SK-N-SH (cell line): ENCODE measurements around the gene FAM151B. TPM values are rescaled to one million over a fixed set of nuclear protein-coding genes. Genes with fewer than 3 reads are reported as not detected.

Source experiments
- CTCF ChIA-PET: fragments of 300-600, 350-600 bp; formaldehyde crosslinking; extraction: SDS; loops from one replicate; lab custom pipeline; 2021; lab: Yijun Ruan, JAX
- POLR2A ChIA-PET: fragments of 350-600 bp; sonication (Branson Sonifier 250); formaldehyde crosslinking; extraction: SDS; loops from one replicate; lab custom pipeline; 2020; ENCODE audit warnings: antibody characterized with exemption, inconsistent platforms; lab: Yijun Ruan, JAX
- DNase-seq: peaks from one replicate; pipeline ENCODE4 v3.0.0; 2012
- H2AFZ ChIP-seq: fragments of 200-600 bp; sonication (generic); 2 replicates; pipeline ENCODE4 v1.8.1; 2016; ENCODE audit warnings: antibody characterized with exemption, mild to moderate bottlenecking, low read depth
- H3F3A ChIP-seq: fragments of 200-600 bp; sonication (generic); replicated peaks from 2 replicates; pipeline ENCODE3; 2016; ENCODE audit warnings: antibody characterized with exemption, mild to moderate bottlenecking; ENCODE audit not compliant: insufficient read depth
- H3K27ac ChIP-seq, 2 experiments: fragments of 200-500 bp in 1 of 2; fragments of 200-600 bp in 1 of 2; sonication (Bioruptor generic) in 1 of 2; sonication (generic), shearing (Covaris generic) in 1 of 2; 2 replicates each; pipeline versions ENCODE4 v1.5.1 to v1.6.1; 2014 to 2016; ENCODE audit warnings: low read depth in 2 of 2, inconsistent platforms in 1 of 2, low read length in 1 of 2, mild to moderate bottlenecking in 1 of 2, mixed read lengths in 1 of 2
- H3K27me3 ChIP-seq: fragments of 200-600 bp; sonication (generic), shearing (Covaris generic); 2 replicates; pipeline ENCODE4 v1.6.1; 2016; ENCODE audit warnings: mixed run types; ENCODE audit not compliant: insufficient read depth
- H3K36me3 ChIP-seq, 2 experiments: fragments of 200-500 bp in 1 of 2; fragments of 200-600 bp in 1 of 2; sonication (Bioruptor generic) in 1 of 2; sonication (generic) in 1 of 2; replicated peaks in 1 of 2; 2 replicates each; pipeline versions ENCODE3 to v1.5.1; 2014 to 2016; ENCODE audit warnings: low read length in 1 of 2, mild to moderate bottlenecking in 1 of 2; ENCODE audit not compliant: insufficient read depth in 2 of 2, control insufficient read depth in 1 of 2
- H3K4me1 ChIP-seq, 2 experiments: fragments of 200-500 bp in 1 of 2; fragments of 200-600 bp in 1 of 2; sonication (Bioruptor generic) in 1 of 2; sonication (generic), shearing (Covaris generic) in 1 of 2; 2 replicates each; pipeline versions ENCODE4 v1.5.1 to v1.6.1; 2014 to 2016; ENCODE audit warnings: low read depth in 1 of 2, low read length in 1 of 2, mixed run types in 1 of 2; ENCODE audit not compliant: insufficient read depth in 2 of 2, control insufficient read depth in 1 of 2
- H3K4me2 ChIP-seq: fragments of 200-600 bp; sonication (generic), shearing (Covaris generic); 2 replicates; pipeline ENCODE4 v1.6.1; 2017; ENCODE audit warnings: mixed run types
- H3K4me3 ChIP-seq, 2 experiments: fragments of 200-500 bp in 1 of 2; fragments of 200-600 bp in 1 of 2; sonication (Bioruptor generic) in 1 of 2; sonication (generic), shearing (Covaris generic) in 1 of 2; 2 replicates each; pipeline versions ENCODE4 v1.5.1 to v1.8.1; 2014 to 2016; ENCODE audit warnings: low read depth in 2 of 2, inconsistent platforms in 1 of 2, low read length in 1 of 2, mild to moderate bottlenecking in 1 of 2, mixed read lengths in 1 of 2, moderate library complexity in 1 of 2
- H3K79me2 ChIP-seq: fragments of 200-600 bp; sonication (generic); 2 replicates; pipeline ENCODE4 v1.8.1; 2017; ENCODE audit warnings: mild to moderate bottlenecking; ENCODE audit not compliant: insufficient read depth
- H3K9ac ChIP-seq: fragments of 200-600 bp; sonication (generic); 2 replicates; pipeline ENCODE4 v1.6.1; 2017; ENCODE audit warnings: mixed run types
- H3K9me2 ChIP-seq: fragments of 200-600 bp; sonication (generic); 2 replicates; pipeline ENCODE4 v1.6.1; 2017; ENCODE audit warnings: mixed run types
- H3K9me3 ChIP-seq: fragments of 200-600 bp; sonication (generic); 2 replicates; pipeline ENCODE4 v1.6.1; 2017; ENCODE audit warnings: mixed run types, mild to moderate bottlenecking, moderate library complexity
- H4K20me1 ChIP-seq: fragments of 200-600 bp; sonication (generic); 2 replicates; pipeline ENCODE4 v1.6.1; 2017; ENCODE audit warnings: mild to moderate bottlenecking, mixed run types; ENCODE audit not compliant: insufficient read depth
- CHD2 ChIP-seq: fragments of 150-350 bp; IDR thresholded peaks from 2 replicates; pipeline ENCODE4 v1.6.1; 2018; ENCODE audit warnings: low read length; ENCODE audit not compliant: partially characterized antibody
- ELF1 ChIP-seq: IDR thresholded peaks from 2 replicates; pipeline ENCODE4 v1.4.0; 2012
- EP300 ChIP-seq, 2 experiments: IDR thresholded peaks; 2 replicates each; pipeline versions ENCODE4 v1.4.0 to v1.6.1; 2012; ENCODE audit warnings: borderline replicate concordance in 1 of 2, low read depth in 1 of 2, low read length in 1 of 2
- EZH2phosphoT487 ChIP-seq: fragments of 200-600 bp; sonication (generic); IDR thresholded peaks from 2 replicates; pipeline ENCODE4 v1.6.1; 2017; ENCODE audit warnings: low read depth, mixed run types, mild to moderate bottlenecking, antibody characterized with exemption, moderate library complexity, borderline replicate concordance
- FOSL2 ChIP-seq: IDR thresholded peaks from 2 replicates; pipeline ENCODE4 v1.4.0; 2012; ENCODE audit warnings: low read depth, mild to moderate bottlenecking, moderate library complexity, borderline replicate concordance
- FOXJ3 ChIP-seq: sonication (generic); formaldehyde crosslinking; IDR thresholded peaks from 2 replicates; pipeline ENCODE4 v1.5.1; 2020; ENCODE audit warnings: mild to moderate bottlenecking, missing genetic modification reagents
- FOXM1 ChIP-seq: IDR thresholded peaks from 2 replicates; pipeline ENCODE4 v1.4.0; 2012; ENCODE audit warnings: low read depth, mild to moderate bottlenecking
- GABPA ChIP-seq: IDR thresholded peaks from 2 replicates; pipeline ENCODE4 v1.4.0; 2012; ENCODE audit warnings: low read depth, mild to moderate bottlenecking
- GATA2 ChIP-seq: sonication (generic); formaldehyde crosslinking; IDR thresholded peaks from 2 replicates; pipeline ENCODE4 v1.5.0; 2020; ENCODE audit warnings: mild to moderate bottlenecking, missing genetic modification reagents
- IRF3 ChIP-seq: fragments of 150-350 bp; IDR thresholded peaks from 2 replicates; pipeline ENCODE4 v1.6.1; 2016; ENCODE audit warnings: mild to moderate bottlenecking, low read depth, low read length
- JUND ChIP-seq: IDR thresholded peaks from 2 replicates; pipeline ENCODE4 v1.4.0; 2012
- MAX ChIP-seq: IDR thresholded peaks from 2 replicates; pipeline ENCODE4 v1.4.0; 2012; ENCODE audit warnings: low read depth
- MXI1 ChIP-seq: IDR thresholded peaks from 2 replicates; pipeline ENCODE4 v1.6.1; 2012; ENCODE audit warnings: mild to moderate bottlenecking, low read depth, low read length, improper control_type of control experiment
- PBX3 ChIP-seq: IDR thresholded peaks from 2 replicates; pipeline ENCODE4; 2012
- POLR2AphosphoS5 ChIP-seq: IDR thresholded peaks from 2 replicates; pipeline ENCODE4 v1.6.1; 2012; ENCODE audit warnings: low read depth, low read length
- RCOR1 ChIP-seq: fragments of 150-350 bp; IDR thresholded peaks from 2 replicates; pipeline ENCODE4 v1.6.1; 2017; ENCODE audit warnings: antibody characterized with exemption, low read length
- REST ChIP-seq: IDR thresholded peaks from 2 replicates; pipeline ENCODE4 v1.6.1; 2012; ENCODE audit warnings: mild to moderate bottlenecking, low read depth, low read length, moderate library complexity
- RFX5 ChIP-seq: IDR thresholded peaks from 2 replicates; pipeline ENCODE4 v1.6.1; 2012; ENCODE audit warnings: mild to moderate bottlenecking, improper control_type of control experiment, low read length
- RXRA ChIP-seq: IDR thresholded peaks from 2 replicates; pipeline ENCODE4 v1.4.0; 2012; ENCODE audit warnings: low read depth, mild to moderate bottlenecking, borderline replicate concordance
- TEAD4 ChIP-seq: IDR thresholded peaks from 2 replicates; pipeline ENCODE4 v1.4.0; 2012; ENCODE audit warnings: mild to moderate bottlenecking, borderline replicate concordance; ENCODE audit not compliant: insufficient read depth
- ZBTB33 ChIP-seq: IDR thresholded peaks from 2 replicates; pipeline ENCODE4 v1.4.0; 2012; ENCODE audit warnings: low read depth, borderline replicate concordance
- WGBS: methylation state at CpG from one replicate; pipeline ENCODE4 v1.1.6; 2017; ENCODE audit warnings: low lambda C conversion rate; 5-methylcytosine and 5-hydroxymethylcytosine counted together
- polyA plus RNA-seq, 3 experiments: library from polyadenylated mRNA; depleted of rRNA; stranded (reverse); fragments of >200 nt; gene quantifications; 2 replicates each; pipeline ENCODE4 v1.2.3, GENCODE V29; 2012

Gene FAM151B
- polyA plus RNA-seq, 1 of the 3 experiments (the other 2 are of a cell fraction) = 1.2 TPM

GRCh38 chr5:80588858-80589540 lies 101.1 kb downstream of the FAM151B start:
- Histone ChIP-seq H4K20me1 (no peaks in the 10 kb centered on the region), H2AFZ (no peak overlapping the region), H3K9me2 (no peaks in the 10 kb centered on the region), H3F3A (no peaks in the 10 kb centered on the region), H3K4me2 (no peak overlapping the region), H3K36me3 (no peaks in the 10 kb centered on the region), H3K27ac (no peak overlapping the region), H3K79me2 (no peaks in the 10 kb centered on the region), H3K27me3 (no peaks in the 10 kb centered on the region), H3K4me1 (no peaks in the 10 kb centered on the region), H3K9me3 (no peaks in the 10 kb centered on the region), H3K9ac (no peak overlapping the region), H3K4me3 (no peak overlapping the region)
- no peak for DNase-seq
- ChIA-PET POLR2A (no interaction called here), CTCF (no interaction called here)
- WGBS = 76% methylated on average over 8 of the region's 8 CpGs
- TF ChIP-seq EP300 (IDR thresholded peaks at IDR 0.05; ENCODE audit: borderline replicate concordance in 1 of 2, low read depth in 1 of 2, low read length in 1 of 2) = no peak
- no peak for TF ChIP-seq FOXM1
- no peak for TF ChIP-seq GABPA
- no peak for TF ChIP-seq GATA2
- TF ChIP-seq RXRA = no peak
- TF ChIP-seq, all 33 proteins: peak for 0

GRCh38 chr5:80590766-80591165 lies 102.9 kb downstream of the FAM151B start:
- H3K4me2 ChIP-seq = no peak overlapping the region
- H3K79me2 ChIP-seq = no peaks in the 10 kb centered on the region
- no peaks in the 10 kb centered on the region for H3K9me2 ChIP-seq
- H3K36me3 ChIP-seq = no peaks in the 10 kb centered on the region
- no peaks in the 10 kb centered on the region for H3K27me3 ChIP-seq
- H3K27ac ChIP-seq = no peak overlapping the region
- H4K20me1 ChIP-seq = no peaks in the 10 kb centered on the region
- no peaks in the 10 kb centered on the region for H3F3A ChIP-seq
- CTCF ChIA-PET = no interaction called here
- H2AFZ ChIP-seq = no peak overlapping the region
- DNase-seq = no peak
- WGBS = 76% methylated on average over 4 of the region's 5 CpGs
- no peaks in the 10 kb centered on the region for H3K4me1 ChIP-seq
- H3K9me3 ChIP-seq = no peaks in the 10 kb centered on the region
- POLR2A ChIA-PET = no interaction called here
- no peak overlapping the region for H3K9ac ChIP-seq
- H3K4me3 ChIP-seq = no peak overlapping the region
- no peak for TF ChIP-seq MXI1
- TF ChIP-seq FOXJ3 (CRISPR knock-in tag) = no peak
- no peak for TF ChIP-seq MAX
- no peak for TF ChIP-seq POLR2AphosphoS5
- TF ChIP-seq IRF3 = no peak
- no peak for TF ChIP-seq ZBTB33
- no peak for TF ChIP-seq PBX3
- TF ChIP-seq TEAD4 = no peak
- TF ChIP-seq EZH2phosphoT487 = no peak
- no peak for TF ChIP-seq RCOR1
- no peak for TF ChIP-seq REST
- TF ChIP-seq GABPA = no peak
- no peak for TF ChIP-seq RFX5
- TF ChIP-seq FOSL2 = no peak
- TF ChIP-seq JUND = no peak
- TF ChIP-seq CHD2 = no peak
- no peak for TF ChIP-seq ELF1
